ENCODE data around the gene ARF4.
"Not testable (repeated sequence)": the region's sequence is repeated elsewhere in the genome, so short reads cannot be mapped to it uniquely, and the experiment has no call there.

ARF4 gene

GRCh38 chr3:57597127-57597923, at the start of gene ARF4:
TSS of gene ARF4 (minus strand) at chr3:57597344. CDS start at chr3:57597140, 204 bp downstream.
- in situ Hi-C loops (cut with HindIII; ENCODE audit: low sequenced_read_pairs) = no loop called here

DNA sequence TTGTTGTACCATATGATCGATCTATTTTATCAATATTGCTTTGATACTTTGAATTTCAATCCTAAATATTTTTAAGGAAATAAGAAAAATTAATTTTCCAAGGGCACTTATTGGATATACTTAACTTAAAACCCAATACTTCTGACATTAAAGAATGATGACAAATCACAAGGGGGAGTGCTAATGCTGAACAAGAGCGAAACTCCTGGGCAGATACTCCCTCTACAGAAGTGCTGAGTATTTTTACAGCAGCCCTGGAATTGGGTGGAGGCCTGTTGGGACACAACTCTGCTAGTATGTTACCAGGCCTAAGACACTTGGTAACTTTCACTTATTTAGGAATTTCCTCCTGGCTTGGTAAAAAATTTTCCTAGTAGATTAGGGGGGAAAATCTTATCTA, 49.6 kb upstream of the ARF4 start:
- in situ Hi-C loops (cut with HindIII; ENCODE audit: low sequenced_read_pairs) = no loop called here

GRCh38 chr3:57644740-57645139, 47.6 kb upstream of the ARF4 start:
- in situ Hi-C loops (cut with HindIII; ENCODE audit: low sequenced_read_pairs) = no loop called here

DNA sequence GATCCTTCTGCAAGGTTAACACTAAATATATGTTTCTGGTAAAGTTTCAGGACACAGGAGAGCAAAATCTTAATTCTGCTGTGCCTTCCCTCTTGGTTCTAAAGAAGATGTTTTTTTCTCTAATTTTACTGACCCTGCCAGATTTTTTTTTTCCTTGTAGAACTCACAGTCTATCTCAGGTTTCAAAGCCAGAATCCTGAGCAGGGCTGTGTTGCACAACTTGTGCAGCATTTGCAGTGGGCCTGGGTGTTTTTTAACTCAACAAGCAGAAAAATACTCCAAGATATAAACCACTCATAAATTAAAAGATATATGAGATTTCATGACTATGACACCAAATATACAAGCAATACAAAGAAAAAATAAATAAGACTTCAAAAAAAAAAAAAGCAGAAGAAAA, 40.2 kb upstream of the ARF4 start:
- in situ Hi-C loops (cut with HindIII; ENCODE audit: low sequenced_read_pairs) = no loop called here

DNA sequence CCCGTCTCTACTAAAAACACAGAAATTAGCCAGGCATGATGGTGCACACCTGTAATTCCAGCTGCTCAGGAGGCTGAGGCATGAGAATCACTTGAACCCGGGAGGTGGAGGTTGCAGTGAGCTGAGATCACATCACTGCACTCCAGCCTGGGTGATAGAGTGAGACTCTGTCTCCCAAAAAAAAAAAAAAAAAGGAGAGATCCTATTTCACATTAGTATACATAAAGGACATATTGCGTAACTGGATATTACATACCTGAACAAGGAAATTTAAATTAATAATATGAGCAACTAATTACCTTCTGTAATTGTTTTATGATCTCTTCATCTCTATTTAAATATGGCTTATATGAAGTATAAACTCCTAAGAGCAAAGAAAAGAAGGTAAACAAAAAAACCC, 37.1 kb upstream of the ARF4 start:
- in situ Hi-C loops (cut with HindIII; ENCODE audit: low sequenced_read_pairs) = not testable (repeated sequence)

DNA sequence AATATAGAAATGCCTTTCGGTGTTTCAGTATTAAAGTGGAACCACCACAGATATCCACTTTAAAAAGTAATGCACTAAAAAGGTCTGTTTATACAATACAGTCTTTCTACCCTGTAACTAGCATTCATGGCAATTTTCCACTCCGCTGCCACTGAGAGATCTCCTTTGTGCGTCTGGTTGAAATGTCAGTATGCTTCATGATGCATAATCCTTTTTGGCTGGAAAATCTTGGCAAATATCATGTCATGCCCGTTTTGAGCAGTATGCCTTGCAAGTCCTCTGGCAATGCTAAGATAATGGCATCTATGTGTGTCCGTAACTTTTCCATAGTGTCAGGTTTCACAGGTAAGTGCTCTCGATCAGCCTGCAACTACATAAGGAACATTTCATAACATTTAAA, 30.8 kb upstream of the ARF4 start:
- in situ Hi-C loops (cut with HindIII; ENCODE audit: low sequenced_read_pairs) = no loop called here

- in situ Hi-C loops (cut with HindIII; ENCODE audit: low sequenced_read_pairs) = no loop called here
Measured at GRCh38 chr3:57624801-57625200, 27.7 kb upstream of the ARF4 start.

GRCh38 chr3:57622362-57622761, 25.2 kb upstream of the ARF4 start:
- in situ Hi-C loops (cut with HindIII; ENCODE audit: low sequenced_read_pairs) = no loop called here

DNA sequence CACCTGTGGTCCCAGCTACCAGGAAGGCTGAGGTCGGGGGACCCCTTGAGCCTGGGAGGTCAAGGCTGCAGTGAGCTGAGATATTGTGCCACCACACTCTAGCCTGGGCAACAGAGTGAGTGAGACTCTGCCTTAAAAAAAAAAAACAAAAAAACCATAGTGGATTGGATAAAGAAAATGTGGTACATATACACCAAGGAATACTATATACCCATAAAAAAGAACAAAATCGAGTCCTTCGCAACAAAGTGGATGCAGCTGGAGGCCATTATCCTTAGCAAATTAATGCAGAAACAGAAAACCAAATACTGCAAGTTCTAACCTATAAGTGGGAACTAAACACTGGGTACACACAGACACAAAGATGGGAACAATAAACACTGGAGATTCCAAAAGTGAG, 20.6 kb upstream of the ARF4 start:
- in situ Hi-C loops (cut with HindIII; ENCODE audit: low sequenced_read_pairs) = no loop called here

DNA sequence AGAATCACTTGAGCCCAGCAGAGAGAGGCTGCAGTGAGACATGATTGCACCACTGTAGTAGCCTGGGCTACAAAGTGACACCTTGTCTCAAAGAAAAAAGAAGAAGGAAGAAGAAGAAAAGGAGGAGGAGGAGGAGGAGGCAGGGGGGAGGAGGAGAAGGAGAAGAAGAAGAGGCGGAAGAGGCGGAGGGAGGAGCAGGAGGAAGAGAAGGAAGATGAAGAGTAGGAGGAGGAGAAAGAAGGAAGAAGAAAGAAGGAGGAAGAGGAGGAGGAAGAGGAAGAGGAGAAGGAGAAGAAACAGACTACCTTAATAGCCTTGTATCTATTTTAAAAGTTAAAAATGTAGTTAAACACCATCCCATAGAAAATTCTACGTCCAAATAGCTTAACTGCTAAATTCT, 19.1 kb upstream of the ARF4 start:
- in situ Hi-C loops (cut with HindIII; ENCODE audit: low sequenced_read_pairs) = no loop called here

GRCh38 chr3:57611870-57612269, 14.7 kb upstream of the ARF4 start:
- in situ Hi-C loops (cut with HindIII; ENCODE audit: low sequenced_read_pairs) = not testable (repeated sequence)

GRCh38 chr3:57605683-57606082, 8.5 kb upstream of the ARF4 start:
- in situ Hi-C loops (cut with HindIII; ENCODE audit: low sequenced_read_pairs) = no loop called here

GRCh38 chr3:57604971-57605370, 7.8 kb upstream of the ARF4 start:
- in situ Hi-C loops (cut with HindIII; ENCODE audit: low sequenced_read_pairs) = no loop called here

- in situ Hi-C loops (cut with HindIII; ENCODE audit: low sequenced_read_pairs) = no loop called here
Measured at GRCh38 chr3:57600195-57600594, 3.1 kb upstream of the ARF4 start.

GRCh38 chr3:57598765-57599360, 1.7 kb upstream of the ARF4 start:
- in situ Hi-C loops (cut with HindIII; ENCODE audit: low sequenced_read_pairs) = no loop called here

DNA sequence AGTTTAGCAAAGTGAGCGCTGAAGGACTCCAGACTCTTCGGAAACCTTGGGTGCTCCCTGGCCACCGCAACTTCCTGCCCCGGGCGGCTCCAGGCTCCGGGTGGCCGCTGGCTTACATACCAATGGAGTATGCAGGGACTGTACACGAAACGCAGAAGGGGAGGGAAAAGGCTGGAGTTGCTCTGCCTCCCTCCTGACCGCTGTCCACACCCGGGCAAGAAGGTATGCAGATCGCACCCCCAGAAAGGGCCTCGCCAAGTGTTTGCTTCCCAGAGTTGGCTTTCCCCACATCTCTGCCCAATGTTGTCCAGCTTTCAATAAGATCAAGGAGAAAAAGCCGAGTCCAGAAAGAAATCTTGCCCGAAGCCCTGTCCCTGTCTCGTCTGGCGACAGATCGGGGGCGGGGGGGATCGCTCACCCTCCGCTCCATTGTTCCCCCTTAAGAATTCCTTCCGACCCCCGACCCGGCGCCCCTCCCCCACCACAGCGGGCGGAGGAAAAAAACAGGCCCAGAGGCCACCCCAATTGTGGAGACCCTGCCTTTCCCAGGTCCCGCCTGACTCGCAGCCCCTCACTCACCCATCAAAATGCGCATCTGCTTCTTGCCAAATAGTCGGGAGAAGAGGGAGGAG, 533 bp downstream of the ARF4 start:
- in situ Hi-C loops (cut with HindIII; ENCODE audit: low sequenced_read_pairs) = no loop called here

GRCh38 chr3:57594576-57594975, 2.6 kb downstream of the ARF4 start:
- in situ Hi-C loops (cut with HindIII; ENCODE audit: low sequenced_read_pairs) = no loop called here

GRCh38 chr3:57594144-57594543, 3.0 kb downstream of the ARF4 start:
- in situ Hi-C loops (cut with HindIII; ENCODE audit: low sequenced_read_pairs) = no loop called here

DNA sequence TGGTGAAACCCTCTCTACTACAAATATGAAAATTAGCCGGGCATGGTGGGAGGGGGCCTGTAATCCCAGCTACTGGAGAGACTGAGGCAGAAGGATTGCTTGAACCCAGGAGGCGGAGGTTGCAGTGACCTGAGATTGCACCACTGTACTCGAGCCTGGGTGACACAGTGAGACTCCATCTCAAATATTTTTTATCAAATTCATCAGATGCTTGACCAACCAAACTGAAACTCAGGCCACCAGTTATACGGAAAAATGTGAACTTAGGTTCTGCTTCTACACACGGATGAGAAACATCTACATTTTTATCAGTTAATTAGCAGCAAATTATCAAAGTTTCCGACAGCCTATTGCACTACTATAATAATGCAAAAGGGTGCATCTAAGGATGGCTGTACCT, 4.8 kb downstream of the ARF4 start:
- in situ Hi-C loops (cut with HindIII; ENCODE audit: low sequenced_read_pairs) = no loop called here

GRCh38 chr3:57587905-57588304, 9.2 kb downstream of the ARF4 start:
- in situ Hi-C loops (cut with HindIII; ENCODE audit: low sequenced_read_pairs) = no loop called here

- in situ Hi-C loops (cut with HindIII; ENCODE audit: low sequenced_read_pairs) = no loop called here
Measured at GRCh38 chr3:57586778-57587177, 10.4 kb downstream of the ARF4 start.

DNA sequence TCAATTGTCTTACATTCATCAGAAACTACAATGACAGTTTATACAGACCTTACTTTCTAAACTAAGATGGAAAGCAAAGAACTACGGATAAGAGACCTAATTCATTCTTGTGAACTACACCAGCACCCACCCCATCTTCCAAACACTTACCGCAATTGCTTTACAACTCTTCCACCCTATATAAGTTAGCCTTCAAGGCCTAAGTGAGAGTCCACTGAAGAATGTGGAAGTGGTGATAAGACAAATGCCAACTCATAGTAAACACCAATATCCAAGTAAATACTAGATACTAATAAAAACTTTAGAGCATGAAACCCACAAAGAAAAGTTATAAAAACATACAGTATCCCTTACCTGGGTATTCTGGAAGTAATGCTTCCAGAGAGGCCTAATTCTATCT, 13.6 kb downstream of the ARF4 start:
- in situ Hi-C loops (cut with HindIII; ENCODE audit: low sequenced_read_pairs) = no loop called here
